HG03457 (cell line): ENCODE measurements around the gene GSTA2.
"Not testable (repeated sequence)": the region's sequence is repeated elsewhere in the genome, so short reads cannot be mapped to it uniquely, and the experiment has no call there.

Experiments
- ATAC-seq: cut with Tn5 transposase; IDR thresholded peaks from one replicate; pipeline ENCODE4 v1.9.1; 2021; ENCODE audit warnings: moderate number of reproducible peaks; ENCODE audit not compliant: unreplicated experiment

GSTA2 gene

DNA sequence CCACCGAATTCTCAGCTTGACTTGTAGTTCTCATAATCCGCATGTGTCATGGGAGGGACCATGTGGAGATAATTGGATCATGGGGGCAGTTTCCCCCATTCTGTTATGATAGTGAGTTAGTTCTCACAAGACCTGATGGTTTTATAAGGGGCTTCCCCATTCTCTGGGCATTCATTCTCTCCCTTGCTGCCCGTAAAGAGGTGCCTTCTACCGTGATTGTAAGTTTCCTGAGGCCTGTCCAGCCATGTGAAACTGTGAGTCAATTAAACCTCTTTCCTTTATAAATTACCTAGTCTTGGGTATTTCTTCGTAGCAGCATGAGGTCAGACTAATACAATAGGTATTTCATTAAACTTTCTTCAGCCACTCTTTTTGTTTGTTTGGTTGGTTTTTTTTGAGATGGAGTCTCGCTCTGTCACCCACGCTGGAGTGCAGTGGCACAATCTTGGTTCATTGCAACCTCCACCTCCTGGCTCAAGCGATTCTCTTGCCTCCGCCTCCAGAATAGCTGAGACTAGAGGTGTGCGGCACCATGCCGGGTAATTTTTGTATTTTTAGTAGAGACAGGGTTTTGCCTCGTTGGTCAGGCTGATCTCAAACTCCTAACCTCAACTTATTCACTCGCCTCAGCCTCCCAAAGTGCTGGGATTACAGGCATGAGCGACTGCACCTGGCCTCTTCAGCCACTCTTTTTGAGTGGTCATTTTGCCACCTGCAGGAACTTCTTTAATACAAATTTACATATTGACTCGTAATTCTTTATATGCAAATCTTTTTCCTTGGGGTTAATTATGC, 36.3 kb downstream of the GSTA2 start:
- no peak for ATAC-seq

DNA sequence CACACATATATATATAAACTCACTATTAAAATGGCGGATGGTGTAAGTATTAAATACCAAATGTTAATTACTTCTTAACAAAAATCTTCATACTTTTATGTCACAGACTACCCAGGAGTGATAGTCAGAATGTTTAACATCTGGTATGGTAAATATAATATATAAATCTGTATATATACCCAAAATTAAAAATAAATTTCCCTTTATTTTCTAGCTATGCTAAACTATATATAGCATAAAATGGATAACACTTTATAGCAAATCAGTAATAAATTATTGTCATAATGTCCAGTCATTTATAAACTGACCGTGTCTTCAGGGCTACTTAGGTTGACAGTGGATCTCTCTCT, 37.1 kb downstream of the GSTA2 start:
- no peak for ATAC-seq

DNA sequence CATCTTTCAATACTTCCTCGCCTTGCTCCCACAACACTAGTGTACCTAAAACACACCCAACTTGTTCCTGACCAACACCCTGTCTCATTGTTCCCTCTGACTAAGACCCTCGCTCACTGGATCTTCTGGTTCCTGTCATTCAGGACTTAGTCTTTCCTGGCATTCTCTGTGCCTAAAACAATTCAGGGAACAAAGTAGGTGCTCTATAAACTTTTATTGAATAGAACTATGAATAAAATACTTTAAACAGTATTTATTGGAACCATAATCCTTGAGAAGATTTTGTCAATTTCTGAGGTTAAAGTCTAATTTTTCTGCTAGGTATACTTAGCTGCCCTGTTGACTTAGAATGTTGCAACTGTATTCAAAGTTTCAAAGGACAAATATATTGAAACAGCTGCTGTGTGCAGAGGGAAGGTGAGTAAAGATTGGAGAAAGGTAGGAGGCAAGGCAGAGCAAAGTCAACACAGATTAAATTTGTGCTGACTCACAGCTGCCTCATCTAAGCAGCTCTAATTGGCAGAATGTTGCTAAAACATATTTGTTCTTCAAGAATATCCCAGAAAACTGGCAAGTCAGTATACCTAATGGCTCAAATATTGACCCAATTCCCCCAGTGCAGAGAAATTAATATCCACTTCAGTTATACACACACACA, 37.6 kb downstream of the GSTA2 start:
- no peak for ATAC-seq

DNA sequence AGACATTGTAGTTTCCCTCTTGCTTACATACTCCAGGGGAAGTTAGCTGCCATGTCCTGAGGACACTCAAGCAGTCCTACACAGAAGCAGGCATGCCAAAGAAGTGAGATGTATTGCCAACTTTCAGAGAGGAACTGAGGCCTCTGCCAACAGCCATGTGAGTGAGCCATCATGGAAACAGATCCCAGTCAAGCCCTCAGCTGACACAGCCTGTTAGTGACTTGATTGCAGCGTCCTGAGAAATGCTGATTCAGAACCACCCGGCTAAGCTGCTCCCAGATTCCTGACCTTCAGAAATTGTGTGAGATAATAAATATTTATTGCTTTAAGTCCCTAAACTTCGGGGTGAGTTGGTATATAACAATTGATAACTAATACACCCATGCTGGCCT, 38.1 kb downstream of the GSTA2 start:
- ATAC-seq, result no peak

DNA sequence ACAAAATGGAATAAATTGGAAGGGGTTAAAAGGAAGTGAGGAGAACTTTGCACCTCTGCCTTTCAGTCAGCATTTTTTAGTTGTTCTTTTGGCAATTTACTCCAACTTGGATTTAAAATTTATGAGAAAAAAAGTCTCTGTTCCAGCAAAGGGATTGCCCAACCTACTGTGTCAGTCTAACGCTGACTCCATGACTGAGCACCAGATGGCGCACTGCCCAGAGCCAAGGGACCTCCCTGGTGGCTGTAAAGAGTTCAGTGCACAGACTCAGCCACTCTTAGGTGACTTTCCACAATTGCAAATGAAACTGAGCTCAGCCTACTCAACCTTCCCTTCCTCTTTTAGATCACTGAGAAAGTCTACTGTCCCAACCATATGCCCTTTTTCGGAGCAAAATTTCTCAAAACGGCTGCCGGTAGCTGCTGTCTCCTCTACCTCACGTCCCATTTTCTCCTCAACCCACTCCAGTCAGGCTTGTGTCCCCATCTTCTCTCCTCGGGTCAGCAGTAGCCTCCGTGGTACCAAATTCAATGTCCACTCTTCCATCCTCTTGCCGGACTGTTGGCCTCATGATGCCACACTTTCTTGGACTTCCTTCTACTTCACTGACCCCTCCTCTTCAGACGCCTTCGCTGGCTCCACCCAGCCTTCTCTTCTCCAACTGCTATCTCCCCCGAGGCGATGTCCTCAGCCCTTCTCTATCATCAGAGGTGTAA, 38.7 kb downstream of the GSTA2 start:
- peak; percentile 96 for ATAC-seq

DNA sequence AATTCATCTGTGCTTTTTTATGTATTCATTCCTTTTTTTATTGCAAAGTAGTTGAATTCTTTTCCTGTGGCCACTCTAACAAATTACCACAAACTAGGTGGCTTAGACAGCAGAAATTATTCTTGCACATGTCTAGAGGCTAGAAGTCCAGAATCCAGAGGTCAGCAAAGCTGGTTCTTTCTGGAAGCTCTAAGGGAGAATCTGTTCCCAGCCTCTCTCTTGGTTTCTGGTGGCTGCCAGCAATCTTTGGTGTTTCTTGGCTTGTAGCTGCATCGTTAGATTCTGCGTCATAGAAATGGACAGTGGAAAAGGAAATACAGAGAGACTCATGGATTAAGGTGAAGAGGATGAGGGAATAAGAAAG, 39.3 kb downstream of the GSTA2 start:
- no peak for ATAC-seq

DNA sequence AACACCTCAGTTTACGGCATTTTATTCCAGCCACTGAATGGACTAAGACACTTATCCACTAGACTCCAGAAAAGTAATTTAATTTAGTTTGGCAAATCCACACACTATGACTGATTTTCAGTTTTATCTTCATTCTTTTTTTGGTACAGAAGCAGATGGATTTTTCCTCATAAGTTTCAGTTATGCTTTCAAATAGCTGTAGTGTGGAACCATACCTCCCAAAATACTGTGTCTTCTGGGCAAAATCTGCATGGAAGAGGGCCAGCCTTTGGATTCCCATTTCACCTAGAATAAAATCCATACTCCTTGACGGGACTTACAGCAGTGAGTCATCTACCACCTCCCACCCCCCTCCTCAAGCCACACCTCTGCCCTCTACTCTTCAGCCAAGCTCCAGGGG, 43.0 kb downstream of the GSTA2 start:
- ATAC-seq, result no peak

DNA sequence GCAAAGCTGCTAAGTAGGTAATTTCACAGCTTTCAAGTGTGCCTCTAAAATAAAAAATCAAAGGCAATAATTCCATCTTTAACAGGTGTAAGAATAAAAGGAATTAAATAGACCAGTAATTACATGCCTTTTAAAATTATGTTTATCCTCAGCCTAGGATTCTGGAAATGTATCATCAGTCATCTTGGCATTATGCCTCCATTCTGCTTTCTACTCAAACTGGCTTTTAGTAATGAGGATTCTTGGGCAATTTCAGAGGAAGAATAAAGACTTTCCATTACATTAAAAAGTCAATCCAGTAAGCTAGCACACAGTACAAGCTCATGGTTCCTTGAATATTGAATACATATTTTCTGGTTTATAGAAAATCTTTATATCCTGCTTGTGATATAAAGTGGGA, 44.7 kb downstream of the GSTA2 start:
- no peak for ATAC-seq

DNA sequence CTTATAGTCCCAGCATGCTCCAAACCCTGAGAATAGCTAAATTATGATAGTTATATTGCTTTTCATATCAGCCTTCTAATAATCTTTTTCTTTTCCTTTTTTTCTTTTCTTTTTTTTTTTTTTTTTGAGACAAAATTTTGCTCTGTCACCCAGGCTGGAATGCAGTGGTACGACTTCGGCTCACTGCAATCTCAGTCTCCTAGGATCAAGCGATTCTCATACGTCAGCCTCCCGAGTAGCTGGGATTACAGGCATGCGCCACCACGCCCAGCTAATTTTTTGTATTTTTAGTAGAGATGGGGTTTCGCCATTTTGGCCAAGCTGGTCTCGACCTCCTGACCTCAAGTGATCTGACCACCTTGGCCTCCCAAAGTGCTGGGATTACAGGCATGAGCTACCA, 48.5 kb downstream of the GSTA2 start:
- not testable (repeated sequence) for ATAC-seq

DNA sequence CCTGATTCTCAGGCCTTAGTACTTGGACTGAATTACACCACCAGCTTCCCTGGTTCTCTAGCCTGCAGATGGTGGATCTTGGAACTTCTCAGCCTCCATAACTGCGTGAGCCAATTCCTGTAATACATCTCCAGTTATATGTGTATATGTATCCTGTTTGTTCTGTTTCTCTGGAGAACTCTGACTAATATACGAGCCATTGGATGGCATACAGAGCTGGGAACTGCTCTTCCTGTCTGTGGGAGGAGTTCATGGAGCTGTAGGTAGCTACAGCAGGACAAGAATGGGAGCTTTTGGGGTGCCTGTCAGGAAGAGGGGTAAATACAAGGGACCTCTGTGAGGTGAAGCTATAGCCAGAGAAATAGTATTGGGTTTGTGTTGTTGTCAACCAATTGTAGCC, 51.1 kb downstream of the GSTA2 start:
- ATAC-seq, result no peak

DNA sequence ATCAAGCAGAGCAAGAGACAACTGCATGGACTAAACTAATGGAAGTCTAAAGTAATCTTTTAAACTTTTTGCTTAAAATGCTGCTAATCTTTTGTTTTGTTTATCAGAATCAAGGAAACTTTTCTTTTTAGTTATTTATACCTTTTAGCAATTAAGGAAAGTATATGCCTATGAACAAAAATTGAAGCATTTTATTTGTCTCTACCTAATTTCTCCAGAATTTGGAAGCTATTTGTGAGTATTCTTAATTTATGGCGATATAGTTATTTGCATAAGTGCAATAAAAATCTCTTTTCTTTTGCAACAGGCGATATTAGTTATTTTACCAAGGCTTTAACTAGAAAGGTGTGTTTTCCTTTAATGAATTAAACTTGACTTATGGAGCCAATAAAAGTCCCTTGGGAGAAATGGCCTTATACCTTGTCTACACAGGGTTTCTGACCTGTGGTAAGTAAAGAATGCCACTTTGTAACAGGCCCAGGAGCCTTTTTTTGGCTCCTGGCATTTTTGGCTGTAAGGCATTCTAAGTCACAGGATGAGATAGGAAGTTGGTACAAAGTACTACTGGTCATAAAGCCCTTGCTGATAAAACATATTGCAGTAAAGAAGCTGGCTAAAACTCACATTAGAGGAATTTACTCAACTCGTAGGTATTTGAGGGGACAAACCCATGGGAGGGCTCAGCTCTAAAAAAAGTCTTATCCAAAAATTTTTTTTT, 55.2 kb downstream of the GSTA2 start:
- no peak for ATAC-seq

DNA sequence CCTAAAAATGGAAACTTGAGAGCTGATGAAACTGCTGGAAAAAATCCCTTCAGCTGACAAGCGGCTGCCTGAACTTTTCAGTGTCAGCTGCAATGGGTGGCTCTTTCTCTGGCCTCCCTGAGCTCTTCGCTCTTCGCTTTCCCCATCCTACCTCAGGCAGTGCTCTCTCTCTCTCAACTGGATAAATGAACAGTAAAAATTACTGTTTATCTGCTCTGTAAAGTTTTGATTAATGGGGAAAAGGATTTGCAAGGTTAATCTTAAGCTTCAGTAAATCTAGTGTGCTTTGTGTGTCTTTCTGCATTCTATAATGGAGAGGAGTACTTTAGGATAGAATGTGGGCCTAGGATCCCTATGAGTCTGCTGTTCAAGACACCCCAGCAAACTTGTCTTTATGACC, 57.3 kb downstream of the GSTA2 start:
- no peak for ATAC-seq

DNA sequence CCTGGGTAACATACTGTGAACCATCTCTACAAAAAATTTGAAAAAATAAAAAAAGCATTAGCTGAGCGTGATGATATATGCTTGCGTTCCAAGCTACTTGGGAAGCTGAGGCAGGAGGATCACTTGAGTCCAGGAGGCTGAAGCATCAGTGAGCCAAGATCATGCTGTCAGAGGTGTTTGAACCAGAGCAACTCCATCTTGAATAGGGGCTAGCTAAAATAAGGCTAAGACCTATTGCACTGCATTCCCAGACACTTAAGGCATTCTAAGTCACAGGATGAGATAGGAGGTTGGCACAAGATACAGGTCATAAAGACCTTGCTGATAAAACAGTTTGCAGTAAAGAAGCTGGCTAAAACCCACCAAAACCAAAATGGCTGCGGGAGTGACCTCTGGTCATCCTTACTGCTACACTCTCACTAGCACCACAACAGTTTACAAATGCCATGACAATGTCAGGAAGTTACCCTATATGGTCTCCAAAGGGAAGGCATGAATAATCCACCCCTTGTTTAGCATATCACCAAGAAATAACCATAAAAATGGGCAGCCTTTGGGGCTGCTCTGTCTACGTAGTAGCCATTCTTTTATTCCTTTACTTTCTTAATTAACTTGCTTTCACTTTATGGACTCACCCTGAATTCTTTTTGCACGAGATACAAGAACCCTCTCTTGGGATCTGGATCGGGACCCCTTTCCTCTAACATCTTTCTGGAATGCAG, 58.3 kb downstream of the GSTA2 start:
- not testable (repeated sequence) for ATAC-seq

DNA sequence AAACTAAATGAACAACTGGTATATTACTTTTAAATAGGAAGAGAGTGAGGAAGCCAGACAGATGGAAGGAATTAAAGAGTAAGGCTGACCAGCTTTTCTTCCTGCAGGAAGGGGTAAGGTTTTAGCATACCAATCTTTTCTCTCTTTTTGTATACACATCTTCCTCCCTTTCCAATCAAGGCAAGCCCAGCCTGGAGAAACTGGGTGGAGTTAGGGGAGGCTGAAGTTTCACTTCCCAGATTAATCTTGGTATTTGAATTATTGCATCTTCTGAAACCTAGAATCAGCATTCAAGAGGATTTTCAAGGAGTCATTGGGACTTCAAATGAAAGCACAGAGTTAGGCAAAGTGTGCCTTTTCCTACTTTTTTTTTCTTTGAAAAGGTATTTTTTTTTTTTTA, 59.2 kb downstream of the GSTA2 start:
- ATAC-seq, result no peak
